NCI-H2029 treated with DMSO at 0.1 percent for 48 hours (cell line): Measurements from ENCODE around the gene CRYBG2.

Source experiments
- DNase-seq: peaks from one replicate; lab custom pipeline; 2025; lab: John Stamatoyannopoulos, UW

CRYBG2 gene

GRCh38 chr1:26281091-26281958 lies 72.6 kb downstream of the CRYBG2 start:
- DNase-seq: no peak

DNA sequence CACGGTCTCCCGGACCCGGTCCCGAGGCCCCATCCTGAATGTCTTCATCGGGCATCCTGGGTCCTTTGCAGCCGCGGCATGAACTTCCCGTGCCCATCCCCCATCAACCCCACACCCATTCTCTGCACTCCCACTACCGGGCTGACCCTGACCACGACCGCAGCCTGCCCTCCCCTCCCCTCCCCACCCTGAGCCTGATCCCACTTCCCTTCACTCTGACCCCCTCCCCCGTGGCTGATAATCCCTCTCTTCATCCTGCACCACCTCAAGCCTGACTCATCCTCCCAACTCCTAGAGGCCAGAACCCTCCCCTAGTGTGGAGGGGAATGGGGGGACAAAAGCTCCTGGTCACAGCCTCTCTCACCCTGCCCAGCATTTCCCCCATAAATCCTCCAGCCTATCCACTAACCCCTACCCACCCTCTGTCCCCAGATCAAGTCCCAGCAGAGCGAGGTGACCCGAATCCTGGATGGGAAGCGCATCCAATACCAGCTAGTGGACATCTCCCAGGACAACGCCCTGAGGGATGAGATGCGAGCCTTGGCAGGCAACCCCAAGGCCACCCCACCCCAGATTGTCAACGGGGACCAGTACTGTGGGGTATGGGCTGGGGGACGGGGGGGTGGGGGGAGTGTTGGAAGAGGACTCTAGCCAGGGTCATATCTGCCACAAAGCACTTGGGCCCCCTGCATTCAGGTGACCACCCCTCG lies 73.4 kb downstream of the CRYBG2 start:
- DNase-seq: no peak

DNA sequence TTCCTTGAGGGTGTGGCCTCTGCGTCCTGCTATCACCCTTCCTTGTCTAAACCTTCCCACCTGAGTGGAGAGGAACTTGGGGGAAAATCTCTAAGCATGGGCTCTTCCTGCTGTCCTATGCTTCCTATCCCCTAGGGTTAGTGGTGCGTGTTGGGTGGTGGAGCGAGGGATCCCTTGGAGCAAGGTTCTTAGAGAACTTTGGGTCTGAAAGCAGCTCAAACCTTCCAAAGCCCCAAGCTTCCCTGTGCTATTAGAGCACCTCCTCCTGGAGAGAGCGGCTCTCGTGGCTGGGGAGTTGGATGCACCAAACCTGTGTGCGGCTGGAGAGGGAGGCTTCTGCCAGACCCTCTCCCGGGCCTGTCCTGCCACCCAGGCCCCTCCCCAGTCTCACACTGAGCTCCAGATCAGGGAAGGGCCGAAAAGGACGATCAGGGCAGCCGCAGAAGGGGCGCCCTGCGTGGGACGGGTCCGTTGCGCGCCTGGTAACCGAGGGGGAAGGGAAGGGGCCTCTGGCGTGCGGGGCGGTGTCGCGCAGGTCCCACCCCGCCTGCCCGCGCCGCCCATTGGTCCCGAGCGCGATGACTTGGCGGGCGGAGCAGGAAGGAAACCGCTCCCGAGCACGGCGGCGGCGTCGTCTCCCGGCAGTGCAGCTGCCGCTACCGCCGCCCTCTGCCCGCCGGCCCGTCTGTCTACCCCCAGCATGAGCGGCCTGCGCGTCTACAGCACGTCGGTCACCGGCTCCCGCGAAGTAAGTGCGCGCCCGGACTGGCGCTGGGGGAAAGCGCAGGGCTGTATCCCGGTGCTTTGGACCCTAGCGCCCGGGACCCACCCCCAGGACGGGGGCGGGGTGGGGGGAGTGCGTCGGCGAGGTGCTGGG lies 74.2 kb downstream of the CRYBG2 start, which contains the start of gene SH3BGRL3:
TSS of gene SH3BGRL3 (plus strand) at position 631 of the 877 bp plus-strand sequence. CDS start at position 701, 70 bp downstream.
- DNase-seq: no peak

- no peak for DNase-seq
These were observed 75.0 kb downstream of the CRYBG2 start for GRCh38 chr1:26278724-26279455.

GRCh38 chr1:26278303-26278702 lies 75.6 kb downstream of the CRYBG2 start:
- DNase-seq: no peak

- DNase-seq: no peak
These were observed 76.2 kb downstream of the CRYBG2 start for GRCh38 chr1:26277719-26278118.

- DNase-seq: no peak
These were observed 76.7 kb downstream of the CRYBG2 start for GRCh38 chr1:26277261-26277661.

DNA sequence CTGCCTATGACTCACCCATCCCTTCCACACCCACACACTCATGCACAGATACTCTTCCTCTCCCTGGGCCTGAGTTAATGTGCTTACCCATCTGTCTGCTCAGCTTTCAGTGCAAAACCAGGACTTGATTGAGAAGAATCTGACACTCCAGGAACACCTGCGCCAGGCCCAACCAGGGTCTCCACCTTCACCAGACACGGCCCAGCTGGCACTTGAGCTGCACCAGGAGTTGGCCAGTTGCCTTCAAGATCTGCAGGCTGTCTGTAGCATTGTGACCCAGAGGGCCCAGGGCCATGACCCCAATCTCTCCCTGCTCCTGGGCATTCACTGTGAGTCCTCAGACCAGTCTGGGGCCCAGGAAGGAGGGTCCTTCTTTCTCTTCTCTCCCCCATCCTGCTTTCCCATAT lies 77.5 kb downstream of the CRYBG2 start:
- no peak for DNase-seq

- peak; percentile 52 for DNase-seq
These were observed 78.1 kb downstream of the CRYBG2 start for GRCh38 chr1:26275580-26276431.

DNA sequence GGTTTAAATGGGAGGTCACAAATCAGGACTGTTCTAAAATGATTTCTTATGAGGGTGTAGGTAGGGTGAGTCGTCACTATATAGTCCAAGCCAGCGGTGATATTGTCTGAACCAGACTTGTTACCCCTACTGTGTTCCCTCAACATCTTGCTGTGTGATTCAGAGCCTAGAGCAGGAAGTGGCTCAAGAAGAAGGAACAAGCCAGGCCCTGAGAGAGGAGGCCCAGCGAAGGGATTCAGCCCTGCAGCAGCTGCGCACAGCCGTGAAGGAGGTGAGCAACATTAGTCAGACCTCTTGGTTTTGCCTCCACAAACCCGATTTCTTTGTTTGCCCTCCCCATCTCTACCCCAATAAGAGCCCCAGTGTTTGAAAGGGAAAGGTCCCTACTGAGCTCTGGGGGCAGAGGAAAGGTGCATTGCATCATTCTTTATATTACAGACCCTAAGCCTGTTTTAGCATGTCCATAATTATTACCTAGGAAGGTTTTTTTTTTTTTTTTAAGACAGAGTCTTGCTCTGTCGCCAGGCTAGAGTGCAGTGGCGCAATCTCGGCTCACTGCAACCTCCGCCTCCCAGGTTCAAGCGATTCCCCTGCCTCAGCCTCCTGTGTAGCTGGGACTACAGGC lies 79.0 kb downstream of the CRYBG2 start:
- DNase-seq: no peak
